HepG2 (cell line): Measurements from ENCODE around the gene RBCK1. TPM values are rescaled to one million over a fixed set of nuclear protein-coding genes. Genes with fewer than 3 reads are reported as not detected.

ENCODE experiments used
- ARNT ChIP-seq: fragments of 450-650 bp; IDR thresholded peaks from 2 replicates; pipeline ENCODE4 v1.6.1; 2017
- DR1 ChIP-seq: sonication (generic); formaldehyde crosslinking; IDR thresholded peaks from 2 replicates; pipeline ENCODE4 v1.8.0; 2021; ENCODE audit warnings: mild to moderate bottlenecking, missing genetic modification reagents, inconsistent platforms
- ESRRA ChIP-seq: sonication (generic); formaldehyde crosslinking; IDR thresholded peaks from 2 replicates; pipeline ENCODE4 v1.5.1; 2020; ENCODE audit warnings: mild to moderate bottlenecking, low read depth, missing genetic modification reagents
- HNF1B ChIP-seq: sonication (generic); formaldehyde crosslinking; IDR thresholded peaks from 2 replicates; pipeline ENCODE4 v1.5.1; 2020; ENCODE audit warnings: mild to moderate bottlenecking, moderate library complexity, missing genetic modification reagents
- IKZF5 ChIP-seq: IDR thresholded peaks from 2 replicates; pipeline ENCODE4 v1.6.1; 2018; ENCODE audit warnings: missing genetic modification reagents, mild to moderate bottlenecking, missing compliant biosample characterization
- IRF2 ChIP-seq: IDR thresholded peaks from 2 replicates; pipeline ENCODE4 v1.6.1; 2018; ENCODE audit warnings: missing genetic modification reagents, missing compliant biosample characterization
- IRX3 ChIP-seq: sonication (generic); formaldehyde crosslinking; IDR thresholded peaks from 2 replicates; pipeline ENCODE4 v1.8.1; 2023; ENCODE audit warnings: mild to moderate bottlenecking, low read depth, missing genetic modification reagents, borderline replicate concordance
- RCOR2 ChIP-seq: IDR thresholded peaks from 2 replicates; pipeline ENCODE4 v1.6.1; 2016; ENCODE audit warnings: missing biosample characterization, missing genetic modification reagents
- SALL2 ChIP-seq: sonication (generic); formaldehyde crosslinking; IDR thresholded peaks from 2 replicates; pipeline ENCODE4 v1.8.1; 2023; ENCODE audit warnings: mild to moderate bottlenecking, missing genetic modification reagents, inconsistent platforms
- SOX5 ChIP-seq: IDR thresholded peaks from 2 replicates; pipeline ENCODE4 v1.6.1; 2016; ENCODE audit warnings: borderline replicate concordance
- SUZ12 ChIP-seq: fragments of 150-350 bp; IDR thresholded peaks from 2 replicates; pipeline ENCODE4 v1.6.1; 2014; ENCODE audit warnings: low read depth, low read length
- TEAD3 ChIP-seq: optimal IDR thresholded peaks from 2 replicates; pipeline ENCODE3; 2016; ENCODE audit warnings: borderline replicate concordance
- TERF1 ChIP-seq: sonication (generic); formaldehyde crosslinking; IDR thresholded peaks from 2 replicates; pipeline ENCODE4 v1.8.0; 2022; ENCODE audit warnings: mild to moderate bottlenecking, missing genetic modification reagents, moderate library complexity
- U2AF2 ChIP-seq: fragments of 200-400 bp; formaldehyde crosslinking; IDR thresholded peaks from 2 replicates; pipeline ENCODE4 v1.6.1; 2017; ENCODE audit warnings: low read depth, mild to moderate bottlenecking, low read length
- ZBTB38 ChIP-seq: sonication (generic); formaldehyde crosslinking; IDR thresholded peaks from 2 replicates; pipeline ENCODE4 v1.5.1; 2020; ENCODE audit warnings: mild to moderate bottlenecking, missing genetic modification reagents
- ZBTB8A ChIP-seq: sonication (generic); formaldehyde crosslinking; IDR thresholded peaks from 2 replicates; pipeline ENCODE4 v1.4.0; 2020; ENCODE audit warnings: mild to moderate bottlenecking, low read depth, missing genetic modification reagents, borderline replicate concordance
- ZFP37 ChIP-seq: sonication (generic); formaldehyde crosslinking; IDR thresholded peaks from 2 replicates; pipeline ENCODE4 v1.4.0; 2020; ENCODE audit warnings: missing genetic modification reagents, borderline replicate concordance
- ZFP90 ChIP-seq: sonication (generic); formaldehyde crosslinking; IDR thresholded peaks from 2 replicates; pipeline ENCODE4 v1.8.0; 2022; ENCODE audit warnings: missing genetic modification reagents, mild to moderate bottlenecking, inconsistent platforms, borderline replicate concordance
- ZHX1 ChIP-seq: sonication (generic); formaldehyde crosslinking; IDR thresholded peaks from 2 replicates; pipeline ENCODE4 v1.8.1; 2022; ENCODE audit warnings: low read depth, mild to moderate bottlenecking, missing genetic modification reagents
- ZNF12 ChIP-seq: sonication (generic); formaldehyde crosslinking; IDR thresholded peaks from 2 replicates; pipeline ENCODE4 v1.5.0; 2020; ENCODE audit warnings: missing genetic modification reagents
- ZNF17 ChIP-seq: sonication (generic); formaldehyde crosslinking; IDR thresholded peaks from 2 replicates; pipeline ENCODE4 v1.5.0; 2020; ENCODE audit warnings: mild to moderate bottlenecking, missing genetic modification reagents
- ZNF264 ChIP-seq: sonication (generic); formaldehyde crosslinking; IDR thresholded peaks from 2 replicates; pipeline ENCODE4 v1.4.0; 2020; ENCODE audit warnings: missing genetic modification reagents
- ZNF567 ChIP-seq: sonication (generic); formaldehyde crosslinking; IDR thresholded peaks from 2 replicates; pipeline ENCODE4 v1.8.1; 2023; ENCODE audit warnings: mild to moderate bottlenecking, missing genetic modification reagents, borderline replicate concordance
- ZNF773 ChIP-seq: sonication (generic); formaldehyde crosslinking; IDR thresholded peaks from 2 replicates; pipeline ENCODE4 v1.4.0; 2020; ENCODE audit warnings: missing genetic modification reagents, borderline replicate concordance
- ZNF792 ChIP-seq: IDR thresholded peaks from 2 replicates; pipeline ENCODE4 v1.6.1; 2016
- ZSCAN29 ChIP-seq: sonication (generic); formaldehyde crosslinking; conservative IDR thresholded peaks from 2 replicates; pipeline ENCODE4 v1.4.0; 2020; ENCODE audit warnings: mild to moderate bottlenecking, missing genetic modification reagents
- ZSCAN9 ChIP-seq: IDR thresholded peaks from 2 replicates; pipeline ENCODE4 v1.6.1; 2016; ENCODE audit warnings: borderline replicate concordance
- polyA plus RNA-seq, 8 experiments: library from polyadenylated mRNA; depleted of rRNA in 3 of 8; stranded (reverse) in 7 of 8; unstranded in 1 of 8; fragments of >200 nt; fragmentation: Illumina TruSeq in 4 of 8; extraction: Trizol in 4 of 8; gene quantifications; 2 replicates each; pipeline versions ENCODE4 v1.2.1 to v1.2.3, GENCODE V29; 2011 to 2016; ENCODE audit warnings: low read depth in 4 of 8, missing spikeins in 1 of 8, mixed read lengths in 1 of 8; ENCODE audit not compliant: insufficient read depth in 1 of 8
- total RNA-seq, 5 experiments: library from RNA; depleted of rRNA; stranded (reverse); fragments of >200 nt; fragmentation: Illumina TruSeq; extraction: Trizol; gene quantifications; 2 replicates each; pipeline ENCODE4 v1.2.3, GENCODE V29; 2016; ENCODE audit warnings: low read depth in 1 of 5

The RBCK1 gene
- total and polyA plus RNA-seq, 2 of the 13 experiments (the other 11 are each of a cell fraction or from before 2014, with no cell fraction given) = 149 to 215 TPM

- TF ChIP-seq TEAD3 (CRISPR knock-in tag) (peak; percentile 95), ARNT (no peak), ZNF264 (CRISPR knock-in tag) (peak; percentile 62; the same call in 1 of the 2 replicates), ZFP37 (CRISPR knock-in tag) (no peak), ESRRA (no peak), TERF1 (CRISPR knock-in tag) (no peak), ZNF17 (CRISPR knock-in tag) (no peak), ZHX1 (no peak), HNF1B (CRISPR knock-in tag) (peak; percentile 61), ZNF567 (CRISPR knock-in tag) (no peak), SUZ12 (no peak), IKZF5 (CRISPR knock-in tag) (no peak; the same call in 1 of the 2 replicates), ZNF792 (CRISPR knock-in tag) (peak; percentile 70), ZNF12 (CRISPR knock-in tag) (peak; percentile 12; the same call in 1 of the 2 replicates), ZBTB38 (CRISPR knock-in tag) (0 out of 2 replicates have a peak, but pooled peaks have one; percentile 52), IRF2 (CRISPR knock-in tag) (peak; percentile 71; the same call in 1 of the 2 replicates), ZBTB8A (no peak), IRX3 (CRISPR knock-in tag) (no peak), SOX5 (CRISPR knock-in tag) (peak; percentile 78; the same call in 1 of the 2 replicates), SALL2 (no peak), DR1 (0 out of 2 replicates have a peak, but pooled peaks have one; percentile 16), ZFP90 (CRISPR knock-in tag) (0 out of 2 replicates have a peak, but pooled peaks have one; percentile 14), RCOR2 (CRISPR knock-in tag) (peak; percentile 97), ZSCAN29 (CRISPR knock-in tag) (no peak), ZNF773 (CRISPR knock-in tag) (no peak), U2AF2 (no peak), ZSCAN9 (peak; percentile 63; the same call in 1 of the 2 replicates)
Observed at GRCh38 chr20:370151-370600, 37.9 kb upstream of the RBCK1 start (continued).
